ENCODE data around the gene HSD17B11. TPM values are rescaled to one million over a fixed set of nuclear protein-coding genes. Genes with fewer than 3 reads are reported as not detected.

The HSD17B11 gene
- total RNA-seq, 1 experiment from 2014 or later: 47.4 TPM

GRCh38 chr4:87425711-87426110 lies 34.7 kb upstream of the HSD17B11 start:
- CTCF ChIA-PET: no interaction called here

More at GRCh38 chr4:87425711-87426110, 34.7 kb upstream of the HSD17B11 start:
- TF ChIP-seq FOSL1 (IDR thresholded peaks at IDR 0.05; ENCODE audit: low read depth) (no peak), CTCF (IDR thresholded peaks at IDR 0.05 in 2 of 3, conservative IDR thresholded peaks at IDR 0.05 in 1 of 3; ENCODE audit: borderline replicate concordance in 1 of 3, insufficient read depth in 1 of 3, low read depth in 2 of 3, low read length in 2 of 3) (no peak), POLR2AphosphoS5 (IDR thresholded peaks at IDR 0.05; ENCODE audit: low read depth, low read length) (no peak), MAX (IDR thresholded peaks at IDR 0.05) (no peak), REST (IDR thresholded peaks at IDR 0.05; ENCODE audit: low read depth) (no peak), ATF3 (IDR thresholded peaks at IDR 0.05) (no peak), ELF1 (IDR thresholded peaks at IDR 0.05; ENCODE audit: borderline replicate concordance, low read depth) (no peak), ZBTB33 (IDR thresholded peaks at IDR 0.05; ENCODE audit: extremely low read depth, insufficient replicate concordance, low read length) (no peak), ZNF274 (IDR thresholded peaks at IDR 0.05; ENCODE audit: low read depth, low read length) (no peak), EZH2 (IDR thresholded peaks at IDR 0.05) (no peak), CEBPB (IDR thresholded peaks at IDR 0.05; ENCODE audit: low read depth) (no peak), SP1 (IDR thresholded peaks at IDR 0.05; ENCODE audit: low read depth) (no peak)
- intact Hi-C loops (cut with micrococcal nuclease): no loop called here
- POLR2A ChIA-PET: no interaction called here
- ATAC-seq: no peak
- no peaks in the 10 kb centered on the region for H3K27me3 ChIP-seq (ENCODE audit: insufficient read depth, low read length)
- BruUV-seq (replicated peaks): no TSS peak
- H3K4me3 ChIP-seq (replicated peaks in 1 of 2; ENCODE audit: low read depth in 1 of 2, low read length in 2 of 2): no peak overlapping the region
- no peaks in the 10 kb centered on the region for H3K9me3 ChIP-seq (ENCODE audit: control insufficient read depth in 1 of 2, insufficient read depth in 1 of 2, low read depth in 1 of 2, low read length in 2 of 2)
- no peak overlapping the region for H2AFZ ChIP-seq (ENCODE audit: low read depth, low read length, poor library complexity, severe bottlenecking)
- H3K9ac ChIP-seq (ENCODE audit: low read length): no peak overlapping the region
- H3K4me2 ChIP-seq (ENCODE audit: low read length): no peak overlapping the region
- peaks cover 67% of the 10 kb centered on the region for H3K79me2 ChIP-seq (ENCODE audit: insufficient read depth, low read length)
- H4K20me1 ChIP-seq (ENCODE audit: insufficient read depth): no peaks in the 10 kb centered on the region
- no peak for DNase-seq (ENCODE audit: low read depth, low spot score)
- RAD21 ChIA-PET (ENCODE audit: low non-redundant PET in 1 of 2, low total read pairs in 2 of 2, uncharacterized antibody in 2 of 2, unreplicated experiment in 2 of 2): interaction anchor here in 1 of 2 experiments (0.7 kb wide), 1 partner anchor 491 kb away, joined by 5 read pairs; the partner anchor contains the start of gene AFF1
- no peaks in the 10 kb centered on the region for H3K9me2 ChIP-seq (ENCODE audit: insufficient read depth)
- H3K27ac ChIP-seq (ENCODE audit: low read depth, low read length): no peak overlapping the region
- H3K36me3 ChIP-seq (ENCODE audit: control insufficient read depth in 1 of 2, insufficient read depth in 2 of 2, low read length in 2 of 2): no peaks in the 10 kb centered on the region
- peaks cover 8 to 23% of the 10 kb centered on the region in 2 experiments; a peak in 3 of 4 replicates for H3K4me1 ChIP-seq (ENCODE audit: control insufficient read depth in 1 of 2, insufficient read depth in 2 of 2, low read length in 2 of 2)
